WI38 (cell line): ENCODE results near the gene ERG.

Experiments used
- H3K4me3 ChIP-seq: 2 replicates; pipeline ENCODE4 v1.5.1; 2011; ENCODE audit warnings: low read depth, mild to moderate bottlenecking, control low read depth, low read length
- TF ChIP-seq, protein P1 (sequence below): IDR thresholded peaks from 2 replicates; pipeline ENCODE4 v1.5.1; 2012; ENCODE audit warnings: low read depth, mild to moderate bottlenecking, control low read depth, low read length

Gene ERG

GRCh38 chr21:38448671-38449385 is 49.4 kb downstream of the ERG start:
- TF ChIP-seq, protein P1, sequence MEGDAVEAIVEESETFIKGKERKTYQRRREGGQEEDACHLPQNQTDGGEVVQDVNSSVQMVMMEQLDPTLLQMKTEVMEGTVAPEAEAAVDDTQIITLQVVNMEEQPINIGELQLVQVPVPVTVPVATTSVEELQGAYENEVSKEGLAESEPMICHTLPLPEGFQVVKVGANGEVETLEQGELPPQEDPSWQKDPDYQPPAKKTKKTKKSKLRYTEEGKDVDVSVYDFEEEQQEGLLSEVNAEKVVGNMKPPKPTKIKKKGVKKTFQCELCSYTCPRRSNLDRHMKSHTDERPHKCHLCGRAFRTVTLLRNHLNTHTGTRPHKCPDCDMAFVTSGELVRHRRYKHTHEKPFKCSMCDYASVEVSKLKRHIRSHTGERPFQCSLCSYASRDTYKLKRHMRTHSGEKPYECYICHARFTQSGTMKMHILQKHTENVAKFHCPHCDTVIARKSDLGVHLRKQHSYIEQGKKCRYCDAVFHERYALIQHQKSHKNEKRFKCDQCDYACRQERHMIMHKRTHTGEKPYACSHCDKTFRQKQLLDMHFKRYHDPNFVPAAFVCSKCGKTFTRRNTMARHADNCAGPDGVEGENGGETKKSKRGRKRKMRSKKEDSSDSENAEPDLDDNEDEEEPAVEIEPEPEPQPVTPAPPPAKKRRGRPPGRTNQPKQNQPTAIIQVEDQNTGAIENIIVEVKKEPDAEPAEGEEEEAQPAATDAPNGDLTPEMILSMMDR: no peak
- no peak overlapping the region for H3K4me3 ChIP-seq

DNA sequence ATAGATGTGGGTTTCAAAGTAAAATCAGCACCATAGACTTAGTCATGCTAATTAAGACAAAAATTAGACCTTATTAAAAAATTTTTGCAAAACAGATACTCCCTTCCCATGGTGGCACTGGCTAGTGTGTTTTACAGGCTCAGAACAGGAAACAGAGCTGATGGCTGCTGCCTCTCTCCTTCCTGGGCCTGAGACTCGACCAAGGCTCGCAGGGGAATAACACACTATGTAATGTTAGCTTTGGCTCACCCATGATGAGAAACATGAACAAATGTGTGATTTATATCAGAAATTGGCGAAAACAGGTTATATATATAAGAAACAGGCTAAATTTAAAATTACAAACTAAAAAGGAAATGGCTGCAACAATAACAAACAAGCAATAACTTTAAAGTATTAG is 50.7 kb downstream of the ERG start:
- H3K4me3 ChIP-seq: no peak overlapping the region
- TF ChIP-seq, protein P1: no peak

GRCh38 chr21:38444691-38445090 is 53.6 kb downstream of the ERG start:
- no peak overlapping the region for H3K4me3 ChIP-seq
- TF ChIP-seq, protein P1: no peak

DNA sequence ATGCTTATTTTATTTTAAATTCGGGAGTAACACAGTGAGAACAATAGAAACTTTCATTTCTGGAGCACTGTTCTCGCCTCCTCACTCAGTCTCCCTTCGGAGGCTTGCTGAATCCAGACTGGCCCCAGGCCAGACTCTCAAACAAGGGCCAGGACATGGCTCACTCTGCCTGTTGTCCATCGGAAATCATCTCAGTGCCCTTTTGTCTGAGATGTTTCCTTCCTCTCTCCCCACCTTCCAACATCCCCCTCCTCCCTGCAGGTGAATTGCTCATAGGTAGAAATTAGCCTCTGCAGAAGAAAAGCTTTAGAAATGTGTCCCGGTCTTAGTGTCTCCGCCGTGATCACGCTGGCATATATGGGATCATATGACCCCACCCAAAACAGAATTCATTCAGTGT is 55.2 kb downstream of the ERG start:
- TF ChIP-seq, protein P1: no peak
- no peak overlapping the region for H3K4me3 ChIP-seq

- TF ChIP-seq, protein P1: no peak
- no peak overlapping the region for H3K4me3 ChIP-seq
Measured at GRCh38 chr21:38441153-38441552, 57.1 kb downstream of the ERG start.

GRCh38 chr21:38440746-38441145 is 57.5 kb downstream of the ERG start:
- TF ChIP-seq, protein P1: no peak
- no peak overlapping the region for H3K4me3 ChIP-seq

GRCh38 chr21:38439957-38440356 is 58.3 kb downstream of the ERG start:
- H3K4me3 ChIP-seq: no peak overlapping the region
- TF ChIP-seq, protein P1: no peak
